Sigmoid colon (tissue), 7 donors: ENCODE data around the gene BID. TPM values are rescaled to one million over a fixed set of nuclear protein-coding genes. Genes with fewer than 3 reads are reported as not detected.

Experiments
- DNase-seq: peaks from one replicate; pipeline ENCODE4 v3.0.0-alpha.2; 2019
- H3K27ac ChIP-seq, 4 donors: fragments of 200-600 bp; sonication (generic); one replicate each; pipeline ENCODE4 v1.5.1; 2016 to 2019; ENCODE audit warnings: mild to moderate bottlenecking in 1 of 4
- H3K27me3 ChIP-seq, 3 donors: fragments of 200-600 bp; sonication (generic); one replicate each; pipeline ENCODE4 v1.5.1; 2019; ENCODE audit warnings: mild to moderate bottlenecking in 1 of 3
- H3K36me3 ChIP-seq, 4 donors: fragments of 200-600 bp; sonication (generic); one replicate each; pipeline ENCODE4 v1.5.1; 2016 to 2019
- H3K4me1 ChIP-seq, 4 donors: fragments of 200-600 bp; sonication (generic); one replicate each; pipeline ENCODE4 v1.5.1; 2017 to 2019
- H3K4me3 ChIP-seq, 4 donors: fragments of 200-600 bp; sonication (generic); one replicate each; pipeline ENCODE4 v1.5.1; 2017 to 2019; ENCODE audit warnings: mild to moderate bottlenecking in 2 of 4, moderate library complexity in 1 of 4
- H3K9me3 ChIP-seq, 4 donors: fragments of 200-600 bp in 3 of 4; sonication (generic) in 3 of 4; one replicate each; pipeline versions ENCODE4 v1.5.1 to v1.6.1; 2013 to 2019
- CTCF ChIP-seq, 4 experiments: fragments of 450-650 bp in 3 of 4; fragments of 200-600 bp in 1 of 4; IDR thresholded peaks; one replicate each; pipeline ENCODE4 v1.5.1; 2016 to 2019; ENCODE audit warnings: antibody characterized with exemption in 4 of 4, mild to moderate bottlenecking in 3 of 4, moderate library complexity in 2 of 4
- EP300 ChIP-seq, 4 donors: sonication (generic); formaldehyde crosslinking; IDR thresholded peaks; one replicate each; pipeline ENCODE4 v1.6.1; 2017; ENCODE audit warnings: antibody characterized with exemption in 4 of 4
- POLR2A ChIP-seq, 2 donors: fragments of 450-650 bp; IDR thresholded peaks; one replicate each; pipeline ENCODE4 v1.6.1; 2016; ENCODE audit warnings: antibody characterized with exemption in 2 of 2, mild to moderate bottlenecking in 2 of 2, moderate library complexity in 2 of 2
- POLR2AphosphoS5 ChIP-seq, 4 donors: sonication (generic); formaldehyde crosslinking; IDR thresholded peaks; one replicate each; pipeline ENCODE4 v1.6.1; 2017; ENCODE audit warnings: antibody characterized with exemption in 4 of 4
- WGBS, 2 donors: extraction: QIAGEN DNeasy Blood & Tissue Kit; methylation state at CpG; one replicate each; pipeline ENCODE4 v1.1.7; 2013; 5-methylcytosine and 5-hydroxymethylcytosine counted together
- intact Hi-C: fragments of 100-400 bp; cut with DNase I; formaldehyde crosslinking; loops from one replicate; pipeline ENCODE4 v1.15.1; 2023
- polyA plus RNA-seq, 3 donors: library from polyadenylated mRNA; stranded (reverse); fragments of 200-250 nt; gene quantifications; one replicate each; pipeline ENCODE4 v1.2.3, GENCODE V29; 2013
- small RNA-seq, 3 donors: library from RNA; depleted of rRNA; stranded (forward); fragments of <200 nt; gene quantifications; one replicate each; pipeline ENCODE3, GENCODE V24; 2016
- total RNA-seq, 4 donors: library from RNA; depleted of rRNA; stranded (reverse); fragments of >200 nt; gene quantifications; one replicate each; pipeline ENCODE4 v1.1.0, GENCODE V29; 2016
- donor health status: healthy with polysubstance abuse.
- donor health status: Bipolar disorder and iron deficiency.
- donor health status: healthy.

BID gene
- total and polyA plus RNA-seq, 7 donors, result 9.7 to 72.1 (median 24.6) TPM

DNA sequence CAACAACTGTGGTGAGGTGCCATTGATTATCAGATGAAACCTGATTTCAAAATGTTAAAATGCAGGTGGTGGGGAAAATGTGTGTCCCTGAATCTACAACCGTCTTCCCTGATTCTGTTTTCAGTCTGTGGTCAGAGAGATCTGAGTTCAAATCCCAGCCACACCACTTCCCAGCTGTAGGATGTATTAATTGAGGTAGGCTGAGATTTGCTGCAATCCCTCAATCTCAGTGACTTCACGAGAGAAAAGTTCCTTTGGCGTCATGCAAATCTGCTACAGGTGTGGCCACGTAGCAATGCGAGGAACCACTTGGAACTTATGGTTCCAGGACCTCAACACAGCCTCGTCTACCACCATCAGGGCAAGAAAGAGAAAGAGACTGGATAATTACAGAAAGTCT, 79.5 kb downstream of the BID start:
- no peak for DNase-seq
- Histone ChIP-seq H3K4me1 (no peaks in the 10 kb centered on the region), H3K27me3 (no peaks in the 10 kb centered on the region), H3K27ac (no peak overlapping the region), H3K9me3 (no peaks in the 10 kb centered on the region), H3K4me3 (no peak overlapping the region), H3K36me3 (peaks cover 0 to 23% (median 3%) of the 10 kb centered on the region in 4 donors)
- whole genome bisulfite sequencing, 2 donors, result 87 to 88% methylated on average over 6 of the region's 6 CpGs
- intact Hi-C loops, result no loop called here
- TF ChIP-seq CTCF (IDR thresholded peaks at IDR 0.05) (no peak), POLR2AphosphoS5 (IDR thresholded peaks at IDR 0.05) (no peak)

GRCh38 chr22:17694193-17694592, 80.1 kb downstream of the BID start:
- 94 to 96% methylated on average over 2 of the region's 2 CpGs for WGBS, 2 donors
- Histone ChIP-seq H3K4me1 (no peaks in the 10 kb centered on the region), H3K36me3 (peaks cover 0 to 23% (median 5%) of the 10 kb centered on the region in 4 donors), H3K27ac (no peak overlapping the region), H3K27me3 (no peaks in the 10 kb centered on the region), H3K9me3 (no peaks in the 10 kb centered on the region), H3K4me3 (no peak overlapping the region)
- DNase-seq, result no peak
- intact Hi-C loops, result no loop called here
- TF ChIP-seq CTCF (IDR thresholded peaks at IDR 0.05) (no peak), EP300 (IDR thresholded peaks at IDR 0.05) (no peak), POLR2A (IDR thresholded peaks at IDR 0.05) (no peak), POLR2AphosphoS5 (IDR thresholded peaks at IDR 0.05) (no peak)

DNA sequence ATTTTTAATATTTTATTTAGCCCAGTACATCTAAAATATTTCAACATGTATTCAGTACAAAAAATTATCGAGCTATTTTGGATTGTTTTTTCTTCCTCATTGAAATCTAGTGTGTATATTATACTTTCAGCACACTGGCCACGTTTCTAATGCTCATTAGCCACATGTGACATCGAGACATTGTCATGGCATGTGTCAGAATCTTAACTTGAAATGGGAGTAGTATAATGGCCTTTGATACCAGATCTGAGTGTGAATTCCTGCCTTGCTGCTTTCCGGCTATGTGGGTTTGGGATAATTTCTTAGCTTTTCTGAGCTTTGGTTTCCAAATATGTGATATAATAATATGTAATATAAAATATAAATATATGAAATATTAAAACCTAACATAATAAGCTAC, 81.4 kb downstream of the BID start:
- Histone ChIP-seq H3K4me3 (no peak overlapping the region), H3K9me3 (no peaks in the 10 kb centered on the region), H3K4me1 (no peaks in the 10 kb centered on the region), H3K27ac (no peak overlapping the region), H3K36me3 (peaks cover 0 to 26% (median 10%) of the 10 kb centered on the region in 4 donors), H3K27me3 (no peaks in the 10 kb centered on the region)
- 92 to 94% methylated on average over 4 of the region's 4 CpGs for WGBS, 2 donors
- TF ChIP-seq CTCF (IDR thresholded peaks at IDR 0.05), result no peak
- no peak for TF ChIP-seq POLR2AphosphoS5 (IDR thresholded peaks at IDR 0.05)
- TF ChIP-seq POLR2A (IDR thresholded peaks at IDR 0.05), result no peak
- TF ChIP-seq EP300 (IDR thresholded peaks at IDR 0.05), result no peak
- DNase-seq, result no peak
- intact Hi-C loops, result no loop called here

- Histone ChIP-seq H3K4me1 (no peaks in the 10 kb centered on the region), H3K27me3 (no peaks in the 10 kb centered on the region), H3K36me3 (peaks cover 0 to 32% (median 6%) of the 10 kb centered on the region in 4 donors), H3K4me3 (no peak overlapping the region), H3K27ac (no peak overlapping the region), H3K9me3 (no peaks in the 10 kb centered on the region)
- intact Hi-C loops, result no loop called here
- DNase-seq, result no peak
- TF ChIP-seq POLR2A (IDR thresholded peaks at IDR 0.05) (no peak), EP300 (IDR thresholded peaks at IDR 0.05) (no peak)
- WGBS, 2 donors, result 78 to 91% methylated on average over 3 of the region's 3 CpGs
Observed at GRCh38 chr22:17684245-17684644, 90.0 kb downstream of the BID start.

Small RNA genes lying within 50 kb of the gene (small RNA-seq; reads per million reads assigned to genes)
- 0 reads per million in 3 donors for gene MIR3198-1

Other genes with a start within 250 kb of the BID start
- 1 to 10 TPM; 3.9 to 9.1 (median 6.4) TPM for gene SLC25A18, start 211.0 kb downstream of the BID start, total RNA-seq
- gene SLC25A18, start 211.0 kb downstream of the BID start, polyA plus RNA-seq, result 1 to 10 TPM in 1 of 3 donors, under 1 TPM in 1, not detected in 1; 0.99 to 1.2 TPM
- gene ATP6V1E1, start 145.7 kb downstream of the BID start, total RNA-seq, result 100 to 1,000 TPM; 119 to 160 (median 138) TPM
- gene ATP6V1E1, start 145.7 kb downstream of the BID start, polyA plus RNA-seq, result 100 to 1,000 TPM; 136 to 218 (median 148) TPM
- gene BCL2L13, start 135.7 kb downstream of the BID start, total RNA-seq, result 10 to 100 TPM; 59.2 to 68.1 (median 66.8) TPM
- gene BCL2L13, start 135.7 kb downstream of the BID start, polyA plus RNA-seq, result 10 to 100 TPM; 29.4 to 35.9 (median 35.1) TPM